Heart left ventricle (tissue), 16 donors: Measurements from ENCODE around the gene CYP4F22. TPM values are rescaled to one million over a fixed set of nuclear protein-coding genes. Genes with fewer than 3 reads are reported as not detected.
A peak's percentile ranks its signal among the peaks of the same experiment; 100 is the strongest.
"Not testable (repeated sequence)": the region's sequence is repeated elsewhere in the genome, so short reads cannot be mapped to it uniquely, and the experiment has no call there.

Experiments used
- ATAC-seq, 4 donors: fragments of 200-7000 bp; cut with Tn5 transposase; one replicate each; pipeline ENCODE4 v1.9.1; 2020 to 2022; ENCODE audit warnings: moderate library complexity in 4 of 4, mild to moderate bottlenecking in 3 of 4, moderate number of reproducible peaks in 1 of 4
- DNase-seq, 5 donors: peaks; one replicate each; pipeline ENCODE4 v3.0.0-alpha.2; 2020
- H3K27ac ChIP-seq, 12 donors: fragments of 200-600 bp; sonication (generic) in 4 of 12; one replicate each; pipeline versions ENCODE4 v1.5.0 to v1.8.0; 2016 to 2022; ENCODE audit warnings: mild to moderate bottlenecking in 2 of 12
- H3K27me3 ChIP-seq, 9 donors: fragments of 200-600 bp; sonication (generic) in 2 of 9; one replicate each; pipeline versions ENCODE4 v1.5.1 to v1.8.0; 2016 to 2022; ENCODE audit warnings: mild to moderate bottlenecking in 3 of 9
- H3K36me3 ChIP-seq, 9 donors: fragments of 200-600 bp; sonication (generic) in 2 of 9; one replicate each; pipeline versions ENCODE4 v1.5.0 to v1.8.0; 2018 to 2022; ENCODE audit warnings: mild to moderate bottlenecking in 2 of 9
- H3K4me1 ChIP-seq, 12 donors: fragments of 200-600 bp; sonication (generic) in 4 of 12; one replicate each; pipeline versions ENCODE4 v1.5.0 to v1.8.0; 2016 to 2022; ENCODE audit warnings: mild to moderate bottlenecking in 3 of 12
- H3K4me3 ChIP-seq, 12 donors: fragments of 200-600 bp; sonication (generic) in 4 of 12; one replicate each; pipeline versions ENCODE4 v1.5.0 to v1.8.0; 2017 to 2022; ENCODE audit warnings: mild to moderate bottlenecking in 9 of 12, moderate library complexity in 4 of 12
- H3K9me3 ChIP-seq, 12 donors: fragments of 200-600 bp; sonication (generic) in 4 of 12; one replicate each; pipeline versions ENCODE4 v1.5.0 to v1.8.0; 2016 to 2022; ENCODE audit warnings: mild to moderate bottlenecking in 1 of 12
- POLR2A ChIP-seq, 2 donors: fragments of 450-650 bp; IDR thresholded peaks; one replicate each; pipeline ENCODE4 v1.6.1; 2017; ENCODE audit warnings: antibody characterized with exemption in 2 of 2, mild to moderate bottlenecking in 2 of 2, moderate library complexity in 2 of 2
- WGBS, 4 donors: extraction: QIAGEN DNeasy Blood & Tissue Kit in 2 of 4; methylation state at CpG; one replicate each; pipeline versions ENCODE4 v1.1.5 to v1.1.7; 2013 to 2018; 5-methylcytosine and 5-hydroxymethylcytosine counted together
- intact Hi-C, 10 donors: fragments of 100-400 bp; cut with DNase I; formaldehyde crosslinking; loops; one replicate each; pipeline versions ENCODE4 v1.11.1 to v1.14.2; 2022
- polyA plus RNA-seq, 2 donors: library from polyadenylated mRNA; stranded (reverse); fragments of 200-250 nt; gene quantifications; one replicate each; pipeline ENCODE4 v1.2.3, GENCODE V29; 2013
- total RNA-seq, 9 donors: library from RNA; depleted of rRNA in 2 of 9; stranded (reverse); fragments of >200 nt in 2 of 9; fragmentation: NEBNext Ultra II Directional in 3 of 9; extraction: Animal tissue kit (Norgen Biotek cat#: 25700) in 3 of 9; gene quantifications; one replicate each; pipeline versions ENCODE4 v1.1.0 to v1.2.4, GENCODE V29; 2016 to 2023
- TF ChIP-seq, protein P1 (sequence below), 12 donors: fragments of 200-600 bp; sonication (generic) in 4 of 12; IDR thresholded peaks; one replicate each; pipeline versions ENCODE4 v1.5.0 to v1.8.0; 2018 to 2022; ENCODE audit warnings: antibody characterized with exemption in 12 of 12, mild to moderate bottlenecking in 5 of 12
- donor health status: ischemic (EF 13 %, LVEDD 7.1; RV severe dilation, severe dysfunction).
- donor health status: healthy with polysubstance abuse.
- donor health status: DM: no; HTN: yes; CAD: no.
- donor health status: DM: no; HTN: no; CAD: no.
- donor health status: ischemic (EF 25% LVEDD 6.9; RV normal size, moderate dysfunction).
- donor health status: ischemic (EF 25% LVEDD 5.7; RV mildly dilated, moderate dysfunction).
- donor health status: healthy.
- donor health status: DM: yes; HTN: yes; CAD: no.
- donor health status: ischemic (EF 35%, LVEDD 5.7; RV mildly dilated, moderate dysfunction).
- donor health status: nonischemic (EF 11% LVEDD 7.7; RV severe dilation, severe dysfunction).
- donor health status: DM: yes; HTN: yes; CAD: no.
- donor health status: PGD.
- donor health status: ischemic (EF 29% LVEDD 5.4; RV normal size, mild dysfunction).
- donor health status: nonischemic (EF 23%, LVEDD 6.1; RV moderate dilation, normal function).

The CYP4F22 gene
- total and polyA plus RNA-seq, 11 donors = 0.29 TPM; not detected in 10

- no peaks in the 10 kb centered on the region for H3K9me3 ChIP-seq
- no peak for TF ChIP-seq POLR2A (IDR thresholded peaks at IDR 0.05)
- TF ChIP-seq, protein P1, sequence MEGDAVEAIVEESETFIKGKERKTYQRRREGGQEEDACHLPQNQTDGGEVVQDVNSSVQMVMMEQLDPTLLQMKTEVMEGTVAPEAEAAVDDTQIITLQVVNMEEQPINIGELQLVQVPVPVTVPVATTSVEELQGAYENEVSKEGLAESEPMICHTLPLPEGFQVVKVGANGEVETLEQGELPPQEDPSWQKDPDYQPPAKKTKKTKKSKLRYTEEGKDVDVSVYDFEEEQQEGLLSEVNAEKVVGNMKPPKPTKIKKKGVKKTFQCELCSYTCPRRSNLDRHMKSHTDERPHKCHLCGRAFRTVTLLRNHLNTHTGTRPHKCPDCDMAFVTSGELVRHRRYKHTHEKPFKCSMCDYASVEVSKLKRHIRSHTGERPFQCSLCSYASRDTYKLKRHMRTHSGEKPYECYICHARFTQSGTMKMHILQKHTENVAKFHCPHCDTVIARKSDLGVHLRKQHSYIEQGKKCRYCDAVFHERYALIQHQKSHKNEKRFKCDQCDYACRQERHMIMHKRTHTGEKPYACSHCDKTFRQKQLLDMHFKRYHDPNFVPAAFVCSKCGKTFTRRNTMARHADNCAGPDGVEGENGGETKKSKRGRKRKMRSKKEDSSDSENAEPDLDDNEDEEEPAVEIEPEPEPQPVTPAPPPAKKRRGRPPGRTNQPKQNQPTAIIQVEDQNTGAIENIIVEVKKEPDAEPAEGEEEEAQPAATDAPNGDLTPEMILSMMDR (IDR thresholded peaks at IDR 0.05) = no peak
- DNase-seq (no peak), ATAC-seq (no peak)
- WGBS, 4 donors = 52 to 69% (median 61%) methylated on average over 9 to 12 of the region's 12 CpGs
- no peaks in the 10 kb centered on the region for H3K36me3 ChIP-seq
- no peak overlapping the region for H3K27ac ChIP-seq
- intact Hi-C loops = no loop called here
- H3K4me1 ChIP-seq = peaks cover 0 to 38% (median 2%) of the 10 kb centered on the region in 12 donors
- H3K4me3 ChIP-seq = peak overlapping the region in 1 of 12 donors; percentile 55
- H3K27me3 ChIP-seq = peaks cover 4 to 70% (median 29%) of the 10 kb centered on the region in 9 donors
Observed at GRCh38 chr19:15468675-15469512, 39.4 kb upstream of the CYP4F22 start.

GRCh38 chr19:15469513-15470297 is 38.6 kb upstream of the CYP4F22 start:
- Histone ChIP-seq H3K4me3 (peak overlapping the region in 11 of 12 donors; percentile 8 to 55 (median 35)), H3K27ac (no peak overlapping the region), H3K36me3 (no peaks in the 10 kb centered on the region), H3K9me3 (no peaks in the 10 kb centered on the region), H3K4me1 (peaks cover 0 to 34% (median 2%) of the 10 kb centered on the region in 12 donors), H3K27me3 (peaks cover 4 to 62% (median 29%) of the 10 kb centered on the region in 9 donors)
- intact Hi-C loops = no loop called here
- 2 to 10% (median 4%) methylated on average over 7 to 65 of the region's 65 CpGs for WGBS, 4 donors
- no peak for TF ChIP-seq POLR2A (IDR thresholded peaks at IDR 0.05)
- TF ChIP-seq, protein P1 (IDR thresholded peaks at IDR 0.05) = no peak
- ATAC-seq (peak in 2 of 4 donors; percentile 76 to 77), DNase-seq (no peak)

- Histone ChIP-seq H3K36me3 (no peaks in the 10 kb centered on the region), H3K4me3 (no peak overlapping the region), H3K27me3 (peaks cover 4 to 54% (median 29%) of the 10 kb centered on the region in 9 donors), H3K4me1 (peaks cover 0 to 22% (median 2%) of the 10 kb centered on the region in 12 donors), H3K9me3 (no peaks in the 10 kb centered on the region), H3K27ac (no peak overlapping the region)
- DNase-seq = no peak
- WGBS, 4 donors = 45 to 56% (median 50%) methylated on average over 23 to 31 of the region's 31 CpGs
- intact Hi-C loops = no loop called here
- TF ChIP-seq, protein P1 (IDR thresholded peaks at IDR 0.05) = no peak
- TF ChIP-seq POLR2A (IDR thresholded peaks at IDR 0.05) = no peak
- ATAC-seq = no peak
Observed at GRCh38 chr19:15471639-15472101, 36.7 kb upstream of the CYP4F22 start.

DNA sequence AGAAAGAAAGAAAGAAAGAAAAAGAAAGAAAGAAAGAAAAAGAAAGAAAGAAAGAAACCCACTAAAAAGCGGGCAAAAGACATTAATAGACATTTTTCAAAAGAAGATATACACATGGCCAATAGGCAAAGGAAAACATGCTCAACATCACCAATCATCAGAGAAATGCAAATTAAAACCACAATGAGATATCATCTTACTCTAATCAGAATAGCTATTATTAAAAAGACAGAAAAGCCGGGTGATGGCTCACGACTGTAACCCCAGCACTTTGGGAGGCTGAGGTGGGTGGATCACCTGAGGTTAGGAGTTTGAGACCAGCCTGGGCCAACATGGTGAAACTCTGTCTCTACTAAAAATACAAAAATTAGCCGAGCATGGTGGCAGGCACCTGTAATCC is 34.5 kb upstream of the CYP4F22 start:
- H3K9me3 ChIP-seq, intact Hi-C loops, ATAC-seq, DNase-seq, H3K27ac ChIP-seq, H3K36me3 ChIP-seq, H3K4me3 ChIP-seq: not testable (repeated sequence)
- Histone ChIP-seq H3K4me1 (peaks cover 0 to 12% (median 2%) of the 10 kb centered on the region in 12 donors), H3K27me3 (peaks cover 4 to 38% (median 14%) of the 10 kb centered on the region in 9 donors)
- WGBS, 4 donors = 74 to 81% (median 77%) methylated on average over 4 of the region's 4 CpGs
